PC-3 (cell line): ENCODE data around the gene CYTH3.

Source experiments
- EZH2phosphoT487 ChIP-seq: fragments of 300-600 bp; sonication (generic); IDR thresholded peaks from 2 replicates; pipeline ENCODE4 v1.6.1; 2018; ENCODE audit warnings: mild to moderate bottlenecking, antibody characterized with exemption, low read length, borderline replicate concordance
- TF ChIP-seq, protein P1 (sequence below): fragments of 300-600 bp; sonication (generic); conservative IDR thresholded peaks from 2 replicates; pipeline ENCODE4 v1.5.1; 2017; ENCODE audit warnings: antibody characterized with exemption, low read depth, mild to moderate bottlenecking, low read length

DNA sequence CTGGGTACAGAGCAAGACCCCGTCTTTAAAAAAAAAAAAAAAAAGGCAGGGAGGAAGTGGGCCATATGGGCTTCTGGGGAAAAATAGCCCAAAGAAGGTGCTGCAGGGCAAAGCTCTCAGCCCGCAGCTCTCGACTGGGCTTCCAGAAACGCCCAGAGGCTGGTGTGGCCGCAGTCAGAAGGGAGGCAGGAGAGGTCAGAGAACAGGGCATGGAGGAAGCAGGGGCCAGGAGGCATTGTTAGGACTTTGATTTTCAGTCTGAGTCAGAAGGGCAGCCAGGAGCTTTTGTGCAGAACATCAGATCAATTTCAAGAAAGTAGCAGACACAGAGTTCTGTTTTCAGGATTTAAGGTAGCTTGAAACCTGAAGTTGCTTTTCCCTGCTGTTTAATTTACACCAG, 35.3 kb upstream of the CYTH3 start:
- TF ChIP-seq, protein P1, sequence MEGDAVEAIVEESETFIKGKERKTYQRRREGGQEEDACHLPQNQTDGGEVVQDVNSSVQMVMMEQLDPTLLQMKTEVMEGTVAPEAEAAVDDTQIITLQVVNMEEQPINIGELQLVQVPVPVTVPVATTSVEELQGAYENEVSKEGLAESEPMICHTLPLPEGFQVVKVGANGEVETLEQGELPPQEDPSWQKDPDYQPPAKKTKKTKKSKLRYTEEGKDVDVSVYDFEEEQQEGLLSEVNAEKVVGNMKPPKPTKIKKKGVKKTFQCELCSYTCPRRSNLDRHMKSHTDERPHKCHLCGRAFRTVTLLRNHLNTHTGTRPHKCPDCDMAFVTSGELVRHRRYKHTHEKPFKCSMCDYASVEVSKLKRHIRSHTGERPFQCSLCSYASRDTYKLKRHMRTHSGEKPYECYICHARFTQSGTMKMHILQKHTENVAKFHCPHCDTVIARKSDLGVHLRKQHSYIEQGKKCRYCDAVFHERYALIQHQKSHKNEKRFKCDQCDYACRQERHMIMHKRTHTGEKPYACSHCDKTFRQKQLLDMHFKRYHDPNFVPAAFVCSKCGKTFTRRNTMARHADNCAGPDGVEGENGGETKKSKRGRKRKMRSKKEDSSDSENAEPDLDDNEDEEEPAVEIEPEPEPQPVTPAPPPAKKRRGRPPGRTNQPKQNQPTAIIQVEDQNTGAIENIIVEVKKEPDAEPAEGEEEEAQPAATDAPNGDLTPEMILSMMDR: no peak
- no peak for TF ChIP-seq EZH2phosphoT487
